HG03571 (cell line): ENCODE results near the gene RBMS3.

Experiments used
- ATAC-seq: cut with Tn5 transposase; IDR thresholded peaks from one replicate; pipeline ENCODE4 v1.9.1; 2021; ENCODE audit not compliant: unreplicated experiment

RBMS3 gene

DNA sequence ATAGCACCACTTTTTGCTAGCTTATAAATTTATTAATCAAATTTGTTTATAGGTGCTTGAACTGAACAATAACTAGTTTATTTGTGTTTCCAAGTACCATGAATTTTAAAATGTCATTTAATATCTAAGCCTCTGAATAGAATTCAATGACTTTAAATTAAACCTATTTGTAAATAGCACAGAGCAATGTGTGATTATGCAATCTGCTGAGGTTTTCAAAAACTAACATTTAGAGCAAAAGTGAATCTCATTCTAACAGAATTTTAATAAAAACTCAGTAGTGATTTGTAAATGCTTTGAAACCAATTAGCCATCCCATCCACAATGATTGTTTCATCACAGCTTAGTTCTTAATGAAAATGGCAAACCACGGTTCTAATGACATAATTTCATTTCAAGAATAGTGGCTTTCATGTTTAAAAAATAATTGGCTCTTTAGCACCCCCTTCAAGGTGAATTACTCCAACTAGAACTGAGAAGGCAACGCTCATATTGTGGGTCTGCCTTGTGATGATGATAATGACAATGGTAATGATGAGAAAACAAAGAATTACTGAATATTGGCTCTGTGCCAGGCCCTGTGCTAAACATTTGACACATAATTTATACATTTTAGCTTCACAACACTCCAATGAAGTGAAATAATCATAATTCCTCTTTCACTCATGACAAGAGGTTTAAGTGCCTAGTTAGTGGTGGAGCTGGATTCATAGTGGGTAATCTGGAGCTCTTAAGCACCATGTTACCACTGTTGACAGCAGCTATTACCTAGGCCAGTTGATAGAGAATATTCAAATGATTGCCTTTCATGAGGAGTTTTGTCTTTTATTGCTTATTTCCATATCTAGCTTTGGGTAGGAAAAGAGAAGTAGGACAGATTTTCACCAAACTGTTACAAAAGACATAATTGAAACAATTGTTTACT lies 145.7 kb downstream of the RBMS3 start:
- no peak for ATAC-seq

DNA sequence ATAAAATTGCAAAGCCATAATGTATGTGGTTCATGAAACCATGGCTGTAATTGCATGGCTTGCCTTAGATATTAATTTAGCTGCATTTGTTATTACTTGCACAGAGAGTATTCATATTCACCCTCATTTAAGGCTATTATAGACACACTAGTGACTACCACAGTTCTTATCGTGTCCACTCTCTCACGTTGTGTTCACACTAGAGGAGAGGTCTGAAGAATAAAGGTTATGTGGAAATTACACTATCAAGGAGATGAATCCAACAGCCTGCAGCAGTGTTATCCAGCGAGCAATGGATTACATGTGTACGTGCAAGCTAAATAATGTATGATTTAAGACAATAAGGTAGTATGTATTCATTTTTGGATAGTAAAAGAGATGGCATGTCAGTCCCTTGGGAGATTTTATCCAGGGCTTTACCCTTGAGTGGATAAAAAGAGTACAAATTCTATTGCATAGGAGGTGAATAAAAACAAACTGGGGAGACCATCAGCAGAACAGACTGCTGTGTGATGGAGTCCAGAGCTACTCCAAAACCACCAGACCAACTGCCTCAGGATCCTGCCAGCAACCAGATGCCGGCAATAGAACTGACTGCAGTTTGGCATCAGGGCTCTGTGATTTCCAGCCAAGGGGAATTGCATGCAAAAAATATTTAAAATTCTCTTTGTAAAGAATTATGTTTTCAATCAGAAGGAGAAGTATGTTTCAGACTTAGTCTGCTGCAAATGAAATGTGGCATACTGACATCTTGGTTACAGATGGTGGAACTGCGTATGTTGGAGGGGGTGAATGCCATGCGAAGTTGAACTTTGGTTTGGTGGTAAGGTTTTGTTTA lies 146.6 kb downstream of the RBMS3 start:
- ATAC-seq = no peak

- ATAC-seq = no peak
Observed at GRCh38 chr3:29429055-29429679, 148.3 kb downstream of the RBMS3 start.

- ATAC-seq = no peak
Observed at GRCh38 chr3:29430558-29430971, 149.7 kb downstream of the RBMS3 start.

GRCh38 chr3:29436612-29437323 lies 155.9 kb downstream of the RBMS3 start:
- ATAC-seq = no peak

GRCh38 chr3:29438580-29438979 lies 157.7 kb downstream of the RBMS3 start:
- no peak for ATAC-seq

DNA sequence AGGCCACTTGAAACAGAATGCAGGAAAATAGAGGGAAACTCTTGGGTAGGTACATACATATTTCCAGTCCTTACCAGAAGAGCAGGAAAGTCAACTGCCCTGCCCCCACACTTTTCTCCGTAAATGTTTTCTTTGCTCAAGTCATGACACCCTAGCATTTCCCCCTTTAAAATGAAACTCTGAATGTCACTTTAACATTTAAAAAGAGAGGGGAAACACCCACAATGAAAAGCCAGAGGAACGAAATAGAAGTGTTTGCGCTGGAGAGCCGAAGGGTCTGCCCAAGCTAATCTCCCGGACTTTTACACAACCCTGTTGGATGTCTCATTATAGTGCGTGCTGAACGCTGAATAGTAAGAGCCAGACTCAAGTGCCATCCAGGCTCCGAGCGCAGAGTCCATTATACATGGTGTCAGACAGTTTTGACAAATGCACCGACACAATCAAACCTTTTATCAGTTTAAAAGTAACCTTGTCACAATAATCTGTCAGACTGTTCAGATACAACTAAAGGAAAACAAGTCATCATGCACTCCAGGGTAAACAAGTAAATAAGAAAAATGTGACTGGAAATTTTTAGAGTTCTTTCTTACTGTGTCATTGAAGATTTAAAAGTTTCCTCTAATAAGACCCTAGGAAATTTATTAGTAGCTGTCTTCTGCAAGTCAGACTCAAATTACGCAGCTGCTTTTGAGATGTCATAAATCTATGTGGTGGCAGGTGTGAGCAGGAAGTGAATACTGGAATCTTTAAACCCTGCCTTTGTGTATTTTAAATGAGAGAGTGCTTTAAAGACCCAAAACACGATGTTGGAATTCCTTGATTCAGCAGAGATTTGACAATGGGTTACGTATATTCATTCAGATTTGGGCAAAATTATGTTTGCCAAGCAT lies 159.8 kb downstream of the RBMS3 start:
- no peak for ATAC-seq

GRCh38 chr3:29441422-29441821 lies 160.6 kb downstream of the RBMS3 start:
- ATAC-seq = no peak

GRCh38 chr3:29447946-29448627 lies 167.2 kb downstream of the RBMS3 start:
- no peak for ATAC-seq

GRCh38 chr3:29451920-29452319 lies 171.0 kb downstream of the RBMS3 start:
- no peak for ATAC-seq

GRCh38 chr3:29452934-29453283 lies 172.0 kb downstream of the RBMS3 start:
- ATAC-seq = no peak

DNA sequence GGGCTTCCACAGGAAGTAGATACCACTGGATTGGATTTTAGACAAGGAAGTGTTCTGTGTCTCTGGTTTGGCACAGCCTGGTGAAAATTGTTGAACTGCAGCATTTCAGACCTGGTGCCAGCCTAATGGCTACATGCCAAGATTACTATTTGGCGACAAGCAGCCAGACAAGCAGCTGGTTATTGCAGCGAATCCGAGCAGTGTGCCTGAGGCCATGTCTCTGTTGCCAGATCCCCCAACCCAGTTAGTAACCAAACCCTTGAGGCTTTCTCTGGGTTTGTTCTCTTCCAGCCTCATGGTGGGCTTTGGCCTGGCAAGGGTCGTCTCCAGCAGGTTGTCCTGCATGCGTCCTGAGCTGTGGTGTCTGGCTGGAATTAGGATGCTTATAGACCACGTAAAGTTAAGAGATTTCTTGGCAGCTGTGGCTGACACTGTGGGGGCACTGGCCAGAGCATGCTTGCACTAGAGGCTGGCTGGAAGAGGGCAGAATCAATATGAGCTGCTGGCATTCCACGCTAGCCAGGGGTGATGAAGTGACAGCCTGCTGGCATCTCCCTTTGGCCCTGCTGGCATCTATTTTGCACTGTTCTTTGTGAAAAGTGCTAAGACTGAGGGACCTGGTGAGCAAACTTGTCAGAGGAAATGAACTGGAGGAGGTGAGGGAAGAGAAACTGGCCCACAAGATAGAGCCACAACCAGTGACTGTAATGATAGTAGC lies 172.6 kb downstream of the RBMS3 start:
- ATAC-seq = no peak

GRCh38 chr3:29454161-29454611 lies 173.3 kb downstream of the RBMS3 start:
- no peak for ATAC-seq

GRCh38 chr3:29456901-29457300 lies 176.0 kb downstream of the RBMS3 start:
- no peak for ATAC-seq

GRCh38 chr3:29463304-29463703 lies 182.4 kb downstream of the RBMS3 start:
- ATAC-seq = no peak

GRCh38 chr3:29465836-29466235 lies 185.0 kb downstream of the RBMS3 start:
- ATAC-seq = no peak

GRCh38 chr3:29466442-29466841 lies 185.6 kb downstream of the RBMS3 start:
- ATAC-seq = no peak

- no peak for ATAC-seq
Observed at GRCh38 chr3:29468187-29468586, 187.3 kb downstream of the RBMS3 start.
